HG02973 (cell line): ENCODE data around the gene ELOVL6.
"Not testable (repeated sequence)": the region's sequence is repeated elsewhere in the genome, so short reads cannot be mapped to it uniquely, and the experiment has no call there.

Source experiments
- ATAC-seq: cut with Tn5 transposase; IDR thresholded peaks from one replicate; pipeline ENCODE4 v1.9.1; 2021; ENCODE audit warnings: moderate library complexity; ENCODE audit not compliant: unreplicated experiment

ELOVL6 gene

GRCh38 chr4:110078148-110078547 lies 120.3 kb downstream of the ELOVL6 start:
- ATAC-seq, result not testable (repeated sequence)

GRCh38 chr4:110076828-110077227 lies 121.6 kb downstream of the ELOVL6 start:
- not testable (repeated sequence) for ATAC-seq

- no peak for ATAC-seq
These were observed 122.5 kb downstream of the ELOVL6 start for GRCh38 chr4:110075891-110076290.

GRCh38 chr4:110075083-110075738 lies 123.2 kb downstream of the ELOVL6 start:
- peak; percentile 91 for ATAC-seq

GRCh38 chr4:110074570-110074969 lies 123.8 kb downstream of the ELOVL6 start:
- ATAC-seq, result no peak

- no peak for ATAC-seq
These were observed 125.2 kb downstream of the ELOVL6 start for GRCh38 chr4:110073053-110073845.

- ATAC-seq, result no peak
These were observed 126.9 kb downstream of the ELOVL6 start for GRCh38 chr4:110071466-110071865.

- no peak for ATAC-seq
These were observed 130.2 kb downstream of the ELOVL6 start for GRCh38 chr4:110068248-110068647.

- no peak for ATAC-seq
These were observed 133.5 kb downstream of the ELOVL6 start for GRCh38 chr4:110064934-110065333.

- ATAC-seq, result no peak
These were observed 134.1 kb downstream of the ELOVL6 start for GRCh38 chr4:110064295-110064694.

GRCh38 chr4:110062166-110062565 lies 136.2 kb downstream of the ELOVL6 start:
- no peak for ATAC-seq

GRCh38 chr4:110061076-110061475 lies 137.3 kb downstream of the ELOVL6 start:
- ATAC-seq, result no peak

GRCh38 chr4:110059556-110060191 lies 138.7 kb downstream of the ELOVL6 start:
- ATAC-seq, result peak; percentile 87

GRCh38 chr4:110058677-110059076 lies 139.7 kb downstream of the ELOVL6 start:
- no peak for ATAC-seq

- ATAC-seq, result peak; percentile 69
These were observed 143.2 kb downstream of the ELOVL6 start for GRCh38 chr4:110055158-110055768.

- ATAC-seq, result no peak
These were observed 148.2 kb downstream of the ELOVL6 start for GRCh38 chr4:110049951-110050925.

GRCh38 chr4:110046588-110047049 lies 151.8 kb downstream of the ELOVL6 start:
- no peak for ATAC-seq

GRCh38 chr4:110042545-110043517 lies 155.6 kb downstream of the ELOVL6 start:
- no peak for ATAC-seq

- no peak for ATAC-seq
These were observed 156.7 kb downstream of the ELOVL6 start for GRCh38 chr4:110041735-110042134.
